GM18951 (cell line): Measurements from ENCODE around the gene ADRA2B.

Experiments used
- POLR2A ChIP-seq: IDR thresholded peaks from 4 replicates; pipeline ENCODE4 v1.6.1; 2011; ENCODE audit warnings: mild to moderate bottlenecking; ENCODE audit not compliant: insufficient read length, insufficient read depth; ENCODE audit errors: extremely low read depth
- in situ Hi-C: fragments of 300-500 bp; cut with MboI; formaldehyde crosslinking; loops from one replicate; pipeline ENCODE4 v1.12.0; 2022; ENCODE audit warnings: low sequenced_read_pairs, mixed read lengths, inconsistent platforms; ENCODE audit not compliant: unreplicated experiment

ADRA2B gene

GRCh38 chr2:96097951-96098823 is 18.2 kb downstream of the ADRA2B start:
- no peak for TF ChIP-seq POLR2A
- in situ Hi-C loops: loop anchor here (10.0 to 25.0 kb wide), 2 partner anchors 83 to 311 kb away; no protein-coding TSS in a partner anchor

GRCh38 chr2:96097441-96097840 is 18.9 kb downstream of the ADRA2B start:
- TF ChIP-seq POLR2A: no peak
- in situ Hi-C loops: loop anchor here (10.0 to 25.0 kb wide), 2 partner anchors 83 to 310 kb away; no protein-coding TSS in a partner anchor

GRCh38 chr2:96095116-96095636 is 21.2 kb downstream of the ADRA2B start:
- TF ChIP-seq POLR2A: no peak
- in situ Hi-C loops: loop anchor here (10.0 to 25.0 kb wide), 2 partner anchors 80 to 308 kb away; no protein-coding TSS in a partner anchor

GRCh38 chr2:96093528-96093927 is 22.8 kb downstream of the ADRA2B start:
- no peak for TF ChIP-seq POLR2A

GRCh38 chr2:96092951-96093350 is 23.4 kb downstream of the ADRA2B start:
- no peak for TF ChIP-seq POLR2A
- in situ Hi-C loops: loop anchor here (10.0 to 25.0 kb wide), 2 partner anchors 78 to 306 kb away; no protein-coding TSS in a partner anchor

More at GRCh38 chr2:96093528-96093927, 22.8 kb downstream of the ADRA2B start:
- in situ Hi-C loops: loop anchor here (10.0 to 25.0 kb wide), 2 partner anchors 79 to 306 kb away; no protein-coding TSS in a partner anchor

- TF ChIP-seq POLR2A: no peak
- in situ Hi-C loops: loop anchor here (10.0 to 25.0 kb wide), 2 partner anchors 78 to 305 kb away; no protein-coding TSS in a partner anchor
Observed at GRCh38 chr2:96092573-96092877, 23.8 kb downstream of the ADRA2B start.

GRCh38 chr2:96091711-96092572 is 24.4 kb downstream of the ADRA2B start:
- TF ChIP-seq POLR2A: no peak
- in situ Hi-C loops: loop anchor here (10.0 to 25.0 kb wide), 2 partner anchors 77 to 305 kb away; no protein-coding TSS in a partner anchor

GRCh38 chr2:96091141-96091710 is 25.1 kb downstream of the ADRA2B start:
- in situ Hi-C loops: loop anchor here (10.0 to 25.0 kb wide), 2 partner anchors 76 to 304 kb away; no protein-coding TSS in a partner anchor
- no peak for TF ChIP-seq POLR2A

- in situ Hi-C loops: loop anchor here (10.0 to 25.0 kb wide), 2 partner anchors 76 to 303 kb away; no protein-coding TSS in a partner anchor
- TF ChIP-seq POLR2A: no peak
Observed at GRCh38 chr2:96090196-96090926, 26.0 kb downstream of the ADRA2B start.

GRCh38 chr2:96089356-96090195 is 26.8 kb downstream of the ADRA2B start:
- in situ Hi-C loops: loop anchor here (10.0 to 25.0 kb wide), 2 partner anchors 75 to 302 kb away; no protein-coding TSS in a partner anchor
- no peak for TF ChIP-seq POLR2A

- no peak for TF ChIP-seq POLR2A
- in situ Hi-C loops: loop anchor here (25.0 kb wide), 1 partner anchor 301 kb away; no protein-coding TSS in a partner anchor
Observed at GRCh38 chr2:96088340-96089335, 27.7 kb downstream of the ADRA2B start.
